Measurements from ENCODE around the gene RGP1. TPM values are rescaled to one million over a fixed set of nuclear protein-coding genes. Genes with fewer than 3 reads are reported as not detected.

Gene RGP1
- polyA plus RNA-seq, 1 of the 3 experiments (the other 2 are of a cell fraction): 16.1 TPM

DNA sequence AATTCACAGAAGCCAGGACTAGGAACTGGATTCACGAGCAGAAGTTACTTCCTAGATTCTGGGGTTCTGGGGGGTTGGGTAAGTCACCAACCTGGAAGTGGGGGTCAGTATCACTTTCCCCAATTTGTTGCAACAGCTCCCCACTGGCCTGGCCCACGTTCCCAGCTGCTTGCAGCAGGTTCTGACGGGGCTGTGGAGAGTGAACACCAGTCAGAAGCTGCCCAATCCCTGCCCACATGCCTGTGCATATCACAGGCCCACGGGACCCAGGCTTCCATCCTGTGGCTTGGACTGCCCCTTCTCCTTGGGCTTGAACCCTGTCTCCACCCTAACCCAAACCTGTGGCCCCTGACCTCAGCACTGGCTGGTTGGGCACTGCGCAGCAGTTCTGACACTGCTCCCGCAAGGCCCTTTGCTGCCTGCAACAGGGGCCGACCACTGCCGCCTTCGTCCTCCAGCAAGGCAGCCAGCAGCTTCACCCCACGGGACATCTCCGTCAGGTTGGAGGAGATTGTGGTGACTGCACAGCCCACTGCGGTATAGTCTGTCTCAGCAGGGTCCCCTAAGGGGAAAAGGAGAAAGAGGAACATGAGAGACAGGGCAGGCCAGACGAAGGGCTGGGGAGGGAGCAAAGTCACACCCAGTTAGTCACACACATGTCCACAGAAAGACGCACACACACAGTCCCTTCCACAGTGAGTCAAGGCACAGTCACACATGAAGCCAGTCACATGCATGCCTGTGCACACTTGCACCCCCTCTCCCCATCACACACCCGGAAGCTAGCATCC lies 30.2 kb upstream of the RGP1 start:
- ChIA-PET CTCF (interaction anchor here (10.5 to 19.9 kb wide), 2 partner anchors 11 to 23 kb away, joined by 68 to 183 read pairs; partner anchors contain the start of genes CREB3 and TLN1), POLR2A (interaction anchor here (1.2 kb wide), 1 partner anchor 20 kb away, joined by 3 read pairs; no protein-coding TSS in a partner anchor)
- WGBS (ENCODE audit: low lambda C conversion rate): 97% methylated on average over 13 of the region's 15 CpGs
- no peaks in the 10 kb centered on the region for H3K4me1 ChIP-seq (ENCODE audit: control insufficient read depth in 1 of 2, insufficient read depth in 2 of 2, low read depth in 1 of 2, low read length in 1 of 2)
- peaks cover 14% of the 10 kb centered on the region for H3K79me2 ChIP-seq (ENCODE audit: insufficient read depth)
- DNase-seq: no peak
- H3K27me3 ChIP-seq (ENCODE audit: insufficient read depth): no peaks in the 10 kb centered on the region
- H3K9ac ChIP-seq: no peak overlapping the region
- peaks cover 74 to 97% of the 10 kb centered on the region in 2 experiments for H3K36me3 ChIP-seq (replicated peaks in 1 of 2; ENCODE audit: control insufficient read depth in 1 of 2, insufficient read depth in 2 of 2, low read length in 1 of 2)
- no peak for TF ChIP-seq NRF1 (IDR thresholded peaks at IDR 0.05; ENCODE audit: low read depth, low read length)
- TF ChIP-seq RAD21 (IDR thresholded peaks at IDR 0.05; ENCODE audit: low read length): no peak
- no peak for TF ChIP-seq CHD2 (IDR thresholded peaks at IDR 0.05; ENCODE audit: low read length, partially characterized antibody)
- TF ChIP-seq JUND (IDR thresholded peaks at IDR 0.05): no peak
- no peak for TF ChIP-seq NFIC (IDR thresholded peaks at IDR 0.05; ENCODE audit: borderline replicate concordance)
- TF ChIP-seq RCOR1 (IDR thresholded peaks at IDR 0.05; ENCODE audit: low read length): no peak
- TF ChIP-seq, protein P1, sequence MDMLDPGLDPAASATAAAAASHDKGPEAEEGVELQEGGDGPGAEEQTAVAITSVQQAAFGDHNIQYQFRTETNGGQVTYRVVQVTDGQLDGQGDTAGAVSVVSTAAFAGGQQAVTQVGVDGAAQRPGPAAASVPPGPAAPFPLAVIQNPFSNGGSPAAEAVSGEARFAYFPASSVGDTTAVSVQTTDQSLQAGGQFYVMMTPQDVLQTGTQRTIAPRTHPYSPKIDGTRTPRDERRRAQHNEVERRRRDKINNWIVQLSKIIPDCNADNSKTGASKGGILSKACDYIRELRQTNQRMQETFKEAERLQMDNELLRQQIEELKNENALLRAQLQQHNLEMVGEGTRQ (IDR thresholded peaks at IDR 0.05; ENCODE audit: borderline replicate concordance, low read depth, low read length): no peak
- TF ChIP-seq GABPA (IDR thresholded peaks at IDR 0.05; ENCODE audit: low read depth): no peak
- TF ChIP-seq GATA2 (CRISPR knock-in tag; IDR thresholded peaks at IDR 0.05): no peak
- no peak for TF ChIP-seq POLR2AphosphoS5 (IDR thresholded peaks at IDR 0.05; ENCODE audit: low read depth, low read length)
- no peak for TF ChIP-seq EZH2phosphoT487 (IDR thresholded peaks at IDR 0.05; ENCODE audit: borderline replicate concordance, low read depth)
- TF ChIP-seq MXI1 (IDR thresholded peaks at IDR 0.05; ENCODE audit: low read depth, low read length): no peak
- no peak for TF ChIP-seq SIN3A (IDR thresholded peaks at IDR 0.05; ENCODE audit: borderline replicate concordance, low read depth, low read length)
- no peak for TF ChIP-seq SMC3 (IDR thresholded peaks at IDR 0.05; ENCODE audit: low read depth, low read length)
- no peak for TF ChIP-seq EP300 (IDR thresholded peaks at IDR 0.05; ENCODE audit: borderline replicate concordance in 1 of 2, low read depth in 1 of 2, low read length in 1 of 2)
- TF ChIP-seq, protein P2, sequence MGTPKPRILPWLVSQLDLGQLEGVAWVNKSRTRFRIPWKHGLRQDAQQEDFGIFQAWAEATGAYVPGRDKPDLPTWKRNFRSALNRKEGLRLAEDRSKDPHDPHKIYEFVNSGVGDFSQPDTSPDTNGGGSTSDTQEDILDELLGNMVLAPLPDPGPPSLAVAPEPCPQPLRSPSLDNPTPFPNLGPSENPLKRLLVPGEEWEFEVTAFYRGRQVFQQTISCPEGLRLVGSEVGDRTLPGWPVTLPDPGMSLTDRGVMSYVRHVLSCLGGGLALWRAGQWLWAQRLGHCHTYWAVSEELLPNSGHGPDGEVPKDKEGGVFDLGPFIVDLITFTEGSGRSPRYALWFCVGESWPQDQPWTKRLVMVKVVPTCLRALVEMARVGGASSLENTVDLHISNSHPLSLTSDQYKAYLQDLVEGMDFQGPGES (IDR thresholded peaks at IDR 0.05; ENCODE audit: low read depth, low read length): no peak
- TF ChIP-seq, protein P3, sequence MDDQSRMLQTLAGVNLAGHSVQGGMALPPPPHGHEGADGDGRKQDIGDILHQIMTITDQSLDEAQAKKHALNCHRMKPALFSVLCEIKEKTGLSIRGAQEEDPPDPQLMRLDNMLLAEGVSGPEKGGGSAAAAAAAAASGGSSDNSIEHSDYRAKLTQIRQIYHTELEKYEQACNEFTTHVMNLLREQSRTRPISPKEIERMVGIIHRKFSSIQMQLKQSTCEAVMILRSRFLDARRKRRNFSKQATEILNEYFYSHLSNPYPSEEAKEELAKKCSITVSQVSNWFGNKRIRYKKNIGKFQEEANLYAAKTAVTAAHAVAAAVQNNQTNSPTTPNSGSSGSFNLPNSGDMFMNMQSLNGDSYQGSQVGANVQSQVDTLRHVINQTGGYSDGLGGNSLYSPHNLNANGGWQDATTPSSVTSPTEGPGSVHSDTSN (IDR thresholded peaks at IDR 0.05): no peak
- TF ChIP-seq, protein P4, sequence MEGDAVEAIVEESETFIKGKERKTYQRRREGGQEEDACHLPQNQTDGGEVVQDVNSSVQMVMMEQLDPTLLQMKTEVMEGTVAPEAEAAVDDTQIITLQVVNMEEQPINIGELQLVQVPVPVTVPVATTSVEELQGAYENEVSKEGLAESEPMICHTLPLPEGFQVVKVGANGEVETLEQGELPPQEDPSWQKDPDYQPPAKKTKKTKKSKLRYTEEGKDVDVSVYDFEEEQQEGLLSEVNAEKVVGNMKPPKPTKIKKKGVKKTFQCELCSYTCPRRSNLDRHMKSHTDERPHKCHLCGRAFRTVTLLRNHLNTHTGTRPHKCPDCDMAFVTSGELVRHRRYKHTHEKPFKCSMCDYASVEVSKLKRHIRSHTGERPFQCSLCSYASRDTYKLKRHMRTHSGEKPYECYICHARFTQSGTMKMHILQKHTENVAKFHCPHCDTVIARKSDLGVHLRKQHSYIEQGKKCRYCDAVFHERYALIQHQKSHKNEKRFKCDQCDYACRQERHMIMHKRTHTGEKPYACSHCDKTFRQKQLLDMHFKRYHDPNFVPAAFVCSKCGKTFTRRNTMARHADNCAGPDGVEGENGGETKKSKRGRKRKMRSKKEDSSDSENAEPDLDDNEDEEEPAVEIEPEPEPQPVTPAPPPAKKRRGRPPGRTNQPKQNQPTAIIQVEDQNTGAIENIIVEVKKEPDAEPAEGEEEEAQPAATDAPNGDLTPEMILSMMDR (IDR thresholded peaks at IDR 0.05): no peak
- TF ChIP-seq TEAD4 (IDR thresholded peaks at IDR 0.05; ENCODE audit: borderline replicate concordance, insufficient read depth): no peak
- no peak for TF ChIP-seq FOXM1 (IDR thresholded peaks at IDR 0.05; ENCODE audit: low read depth)
- H2AFZ ChIP-seq (ENCODE audit: low read depth): no peak overlapping the region
- no peak overlapping the region for H3K4me2 ChIP-seq
- H3K27ac ChIP-seq (ENCODE audit: low read depth in 2 of 2, low read length in 1 of 2): no peak overlapping the region
- no peaks in the 10 kb centered on the region for H3F3A ChIP-seq (replicated peaks; ENCODE audit: insufficient read depth)
- no peaks in the 10 kb centered on the region for H3K9me2 ChIP-seq
- H3K9me3 ChIP-seq: no peaks in the 10 kb centered on the region
- H3K4me3 ChIP-seq (ENCODE audit: low read depth in 2 of 2, low read length in 1 of 2): no peak overlapping the region
- no peaks in the 10 kb centered on the region for H4K20me1 ChIP-seq (ENCODE audit: insufficient read depth)
